Measurements from ENCODE around the gene CCPG1.

The CCPG1 gene

GRCh38 chr15:55318588-55319494, 89.3 kb downstream of the CCPG1 start, which contains the start of the genes PIGB and PIGBOS1:
Gene PIGB (plus strand): TSS chr15:55319222. CDS start chr15:55319251, 29 bp downstream.
Gene PIGBOS1 (minus strand): TSS chr15:55319123. CDS start chr15:55317792, 1,331 bp downstream.
- Histone ChIP-seq H3K4me3 (ENCODE audit: low read depth, low read length) (peak within 1 kb of the TSS; percentile 95), H3K27ac (peak within 1 kb of the TSS; percentile 97), H3K27me3 (replicated peaks) (no peaks in the 10 kb centered on the region), H3K36me3 (replicated peaks) (no peaks in the 10 kb centered on the region)
- peak; percentile 84 for DNase-seq
- TF ChIP-seq CTCF (IDR thresholded peaks at IDR 0.05; ENCODE audit: low read depth, low read length, missing control alignments) = peak; percentile 15
- in situ Hi-C loops (cut with HindIII; ENCODE audit: low pct_ligation_motif_present, low sequenced_read_pairs) = no loop called here

All from brain microvascular endothelial cell (primary cell).